Measurements from ENCODE around the gene RANBP9.
A peak's percentile ranks its signal among the peaks of the same experiment; 100 is the strongest.

RANBP9 gene

GRCh38 chr6:13677878-13678254 lies 33.8 kb downstream of the RANBP9 start (continued):
- TF ChIP-seq PRDM10 (tag by site-specific recombination; IDR thresholded peaks at IDR 0.05) (peak; percentile 21; the same call in 1 of the 2 replicates), ZNF791 (tag by site-specific recombination; IDR thresholded peaks at IDR 0.05) (no peak), WT1 (tag by site-specific recombination; IDR thresholded peaks at IDR 0.05) (peak; percentile 29), ZNF704 (tag by site-specific recombination; IDR thresholded peaks at IDR 0.05) (no peak), ZNF366 (tag by site-specific recombination; conservative IDR thresholded peaks at IDR 0.05) (peak; percentile 59; the same call in 1 of the 2 replicates), ZNF626 (tag by site-specific recombination; IDR thresholded peaks at IDR 0.05) (no peak), ZNF501 (tag by site-specific recombination; IDR thresholded peaks at IDR 0.05) (no peak), ZNF280C (tag by site-specific recombination; IDR thresholded peaks at IDR 0.05) (no peak), ZNF214 (tag by site-specific recombination; IDR thresholded peaks at IDR 0.05; ENCODE audit: borderline replicate concordance) (no peak), ZNF175 (tag by site-specific recombination; IDR thresholded peaks at IDR 0.05) (no peak), ZNF335 (tag by site-specific recombination; conservative IDR thresholded peaks at IDR 0.05) (0 out of 2 replicates have a peak, but pooled peaks have one; percentile 9), ZNF514 (tag by site-specific recombination; IDR thresholded peaks at IDR 0.05) (no peak), SALL2 (tag by site-specific recombination; IDR thresholded peaks at IDR 0.05; ENCODE audit: borderline replicate concordance) (no peak), ZNF121 (tag by site-specific recombination; IDR thresholded peaks at IDR 0.05) (0 out of 2 replicates have a peak, but pooled peaks have one; percentile 18), ZIC2 (tag by site-specific recombination; IDR thresholded peaks at IDR 0.05) (no peak), ZNF112 (tag by site-specific recombination; IDR thresholded peaks at IDR 0.05) (no peak), ZNF560 (tag by site-specific recombination; IDR thresholded peaks at IDR 0.05; ENCODE audit: borderline replicate concordance) (no peak), ZNF157 (tag by site-specific recombination; IDR thresholded peaks at IDR 0.05) (no peak), REPIN1 (tag by site-specific recombination; IDR thresholded peaks at IDR 0.05; ENCODE audit: low read depth) (0 out of 2 replicates have a peak, but pooled peaks have one; percentile 20), ZNF19 (tag by site-specific recombination; IDR thresholded peaks at IDR 0.05; ENCODE audit: low read depth) (no peak), ZNF132 (tag by site-specific recombination; IDR thresholded peaks at IDR 0.05; ENCODE audit: borderline replicate concordance) (no peak), ZNF585B (tag by site-specific recombination; IDR thresholded peaks at IDR 0.05) (no peak), ZNF843 (tag by site-specific recombination; IDR thresholded peaks at IDR 0.05) (no peak), ZNF26 (tag by site-specific recombination; IDR thresholded peaks at IDR 0.05) (no peak), SCRT2 (tag by site-specific recombination; IDR thresholded peaks at IDR 0.05) (no peak), ELK4 (IDR thresholded peaks at IDR 0.05; ENCODE audit: borderline replicate concordance, low read depth, low read length) (no peak), ZNF433 (tag by site-specific recombination; IDR thresholded peaks at IDR 0.05; ENCODE audit: low read depth) (no peak), OSR2 (tag by site-specific recombination; IDR thresholded peaks at IDR 0.05) (peak; percentile 96), ZNF785 (tag by site-specific recombination; IDR thresholded peaks at IDR 0.05) (no peak)
